ENCODE measurements around the gene AFP. TPM values are rescaled to one million over a fixed set of nuclear protein-coding genes. Genes with fewer than 3 reads are reported as not detected.

AFP gene
- total RNA-seq, 2 experiments from 2014 or later, result not detected

GRCh38 chr4:73456177-73457022 lies 20.4 kb downstream of the AFP start:
- Mint-ChIP-seq H3K36me3 (ENCODE audit: low read depth) (no peaks in the 10 kb centered on the region), H3K27ac (no peak overlapping the region), H3K9me3 (ENCODE audit: insufficient read depth) (no peaks in the 10 kb centered on the region), H3K27me3 (ENCODE audit: low read depth) (no peaks in the 10 kb centered on the region), H3K4me3 (no peak overlapping the region), H3K4me1 (ENCODE audit: low read depth) (no peaks in the 10 kb centered on the region)
- ATAC-seq (no peak), DNase-seq (no peak)
- ChIA-PET CTCF (no interaction called here), POLR2A (no interaction called here)

GRCh38 chr4:73458184-73459047 lies 22.4 kb downstream of the AFP start:
- Mint-ChIP-seq H3K27ac (no peak overlapping the region), H3K36me3 (ENCODE audit: low read depth) (no peaks in the 10 kb centered on the region), H3K4me1 (ENCODE audit: low read depth) (no peaks in the 10 kb centered on the region), H3K4me3 (no peak overlapping the region), H3K9me3 (ENCODE audit: insufficient read depth) (no peaks in the 10 kb centered on the region), H3K27me3 (ENCODE audit: low read depth) (no peaks in the 10 kb centered on the region)
- CTCF ChIA-PET, result interaction anchor here (1.0 kb wide), 1 partner anchor 12 kb away, joined by 4 read pairs; no protein-coding TSS in a partner anchor
- no peak for DNase-seq
- POLR2A ChIA-PET, result no interaction called here
- ATAC-seq, result no peak

- Mint-ChIP-seq H3K27me3 (ENCODE audit: low read depth) (no peaks in the 10 kb centered on the region), H3K9me3 (ENCODE audit: insufficient read depth) (no peaks in the 10 kb centered on the region), H3K36me3 (ENCODE audit: low read depth) (no peaks in the 10 kb centered on the region), H3K4me3 (no peak overlapping the region), H3K4me1 (ENCODE audit: low read depth) (no peaks in the 10 kb centered on the region), H3K27ac (no peak overlapping the region)
- ATAC-seq (no peak), DNase-seq (no peak)
- ChIA-PET POLR2A (no interaction called here), CTCF (interaction anchor here (1.0 kb wide), 1 partner anchor 13 kb away, joined by 4 read pairs; no protein-coding TSS in a partner anchor)
Measured at GRCh38 chr4:73459048-73459421, 23.0 kb downstream of the AFP start.

GRCh38 chr4:73460913-73461522 lies 25.0 kb downstream of the AFP start:
- Mint-ChIP-seq H3K9me3 (ENCODE audit: insufficient read depth) (no peaks in the 10 kb centered on the region), H3K4me1 (ENCODE audit: low read depth) (no peaks in the 10 kb centered on the region), H3K27ac (no peak overlapping the region), H3K36me3 (ENCODE audit: low read depth) (no peaks in the 10 kb centered on the region), H3K4me3 (no peak overlapping the region), H3K27me3 (ENCODE audit: low read depth) (no peaks in the 10 kb centered on the region)
- ChIA-PET CTCF (no interaction called here), POLR2A (no interaction called here)
- no peak for DNase-seq
- no peak for ATAC-seq

GRCh38 chr4:73468170-73468569 lies 32.1 kb downstream of the AFP start:
- no peak for ATAC-seq
- CTCF ChIA-PET, result no interaction called here
- peaks cover 2% of the 10 kb centered on the region for H3K27me3 Mint-ChIP-seq (ENCODE audit: low read depth)

GRCh38 chr4:73470728-73471127 lies 34.7 kb downstream of the AFP start:
- ChIA-PET CTCF (interaction anchor here (1.2 kb wide), 1 partner anchor 25 kb away, joined by 3 read pairs; no protein-coding TSS in a partner anchor), POLR2A (no interaction called here)
- Mint-ChIP-seq H3K4me1 (ENCODE audit: low read depth) (no peaks in the 10 kb centered on the region), H3K27me3 (ENCODE audit: low read depth) (peaks cover 2% of the 10 kb centered on the region), H3K4me3 (no peak overlapping the region), H3K27ac (no peak overlapping the region), H3K9me3 (ENCODE audit: insufficient read depth) (no peaks in the 10 kb centered on the region), H3K36me3 (ENCODE audit: low read depth) (no peaks in the 10 kb centered on the region)
- DNase-seq (no peak), ATAC-seq (no peak)

More at GRCh38 chr4:73468170-73468569, 32.1 kb downstream of the AFP start:
- DNase-seq, result no peak
- no peaks in the 10 kb centered on the region for H3K9me3 Mint-ChIP-seq (ENCODE audit: insufficient read depth)
- H3K27ac Mint-ChIP-seq, result no peak overlapping the region
- no peak overlapping the region for H3K4me3 Mint-ChIP-seq
- POLR2A ChIA-PET, result no interaction called here
- H3K4me1 Mint-ChIP-seq (ENCODE audit: low read depth), result no peaks in the 10 kb centered on the region
- no peaks in the 10 kb centered on the region for H3K36me3 Mint-ChIP-seq (ENCODE audit: low read depth)

- no peaks in the 10 kb centered on the region for H3K27me3 Mint-ChIP-seq (ENCODE audit: low read depth)
- no peak overlapping the region for H3K27ac Mint-ChIP-seq
- H3K4me1 Mint-ChIP-seq (ENCODE audit: low read depth), result no peaks in the 10 kb centered on the region
- ATAC-seq (no peak), DNase-seq (no peak)
- POLR2A ChIA-PET, result no interaction called here
- no peaks in the 10 kb centered on the region for H3K36me3 Mint-ChIP-seq (ENCODE audit: low read depth)
- H3K4me3 Mint-ChIP-seq, result no peak overlapping the region
- H3K9me3 Mint-ChIP-seq (ENCODE audit: insufficient read depth), result no peaks in the 10 kb centered on the region
- CTCF ChIA-PET, result no interaction called here
Measured at GRCh38 chr4:73477176-73477575, 41.2 kb downstream of the AFP start.

- ChIA-PET POLR2A (no interaction called here), CTCF (no interaction called here)
- Mint-ChIP-seq H3K27me3 (ENCODE audit: low read depth) (peaks cover 2% of the 10 kb centered on the region), H3K9me3 (ENCODE audit: insufficient read depth) (no peaks in the 10 kb centered on the region), H3K27ac (no peak overlapping the region), H3K4me3 (no peak overlapping the region), H3K4me1 (ENCODE audit: low read depth) (no peaks in the 10 kb centered on the region), H3K36me3 (ENCODE audit: low read depth) (no peaks in the 10 kb centered on the region)
- ATAC-seq (no peak), DNase-seq (no peak)
Measured at GRCh38 chr4:73479323-73479722, 43.3 kb downstream of the AFP start.

- Mint-ChIP-seq H3K4me1 (ENCODE audit: low read depth) (no peaks in the 10 kb centered on the region), H3K4me3 (no peak within 1 kb of the TSS), H3K27ac (no peak within 1 kb of the TSS), H3K9me3 (ENCODE audit: insufficient read depth) (no peaks in the 10 kb centered on the region), H3K27me3 (ENCODE audit: low read depth) (peaks cover 6% of the 10 kb centered on the region), H3K36me3 (ENCODE audit: low read depth) (no peaks in the 10 kb centered on the region)
- ATAC-seq (no peak), DNase-seq (no peak)
- ChIA-PET POLR2A (no interaction called here), CTCF (no interaction called here)
Measured at GRCh38 chr4:73481358-73481757, 45.3 kb downstream of the AFP start, which contains the start of gene AFM. Gene AFM (plus strand): TSS chr4:73481745. CDS start chr4:73481776, 31 bp downstream.

GRCh38 chr4:73485085-73485484 lies 49.1 kb downstream of the AFP start:
- ATAC-seq, result no peak
- H3K36me3 Mint-ChIP-seq (ENCODE audit: low read depth), result no peaks in the 10 kb centered on the region
- H3K27ac Mint-ChIP-seq, result no peak overlapping the region
- ChIA-PET POLR2A (no interaction called here), CTCF (no interaction called here)
- DNase-seq, result no peak
- H3K27me3 Mint-ChIP-seq (ENCODE audit: low read depth), result peaks cover 6% of the 10 kb centered on the region
- no peaks in the 10 kb centered on the region for H3K4me1 Mint-ChIP-seq (ENCODE audit: low read depth)
- no peak overlapping the region for H3K4me3 Mint-ChIP-seq
- H3K9me3 Mint-ChIP-seq (ENCODE audit: insufficient read depth), result no peaks in the 10 kb centered on the region

GRCh38 chr4:73485596-73485995 lies 49.6 kb downstream of the AFP start:
- ATAC-seq, result no peak
- Mint-ChIP-seq H3K9me3 (ENCODE audit: insufficient read depth) (no peaks in the 10 kb centered on the region), H3K36me3 (ENCODE audit: low read depth) (no peaks in the 10 kb centered on the region), H3K27me3 (ENCODE audit: low read depth) (peaks cover 6% of the 10 kb centered on the region), H3K4me3 (no peak overlapping the region), H3K27ac (no peak overlapping the region), H3K4me1 (ENCODE audit: low read depth) (no peaks in the 10 kb centered on the region)
- DNase-seq, result no peak
- CTCF ChIA-PET, result no interaction called here
- POLR2A ChIA-PET, result no interaction called here

GRCh38 chr4:73486497-73486896 lies 50.5 kb downstream of the AFP start:
- POLR2A ChIA-PET, result no interaction called here
- H3K36me3 Mint-ChIP-seq (ENCODE audit: low read depth), result no peaks in the 10 kb centered on the region
- DNase-seq, result no peak
- no peak for ATAC-seq
- no peaks in the 10 kb centered on the region for H3K4me1 Mint-ChIP-seq (ENCODE audit: low read depth)
- no peak overlapping the region for H3K27ac Mint-ChIP-seq
- CTCF ChIA-PET, result no interaction called here
- no peak overlapping the region for H3K4me3 Mint-ChIP-seq
- peaks cover 6% of the 10 kb centered on the region for H3K27me3 Mint-ChIP-seq (ENCODE audit: low read depth)
- no peaks in the 10 kb centered on the region for H3K9me3 Mint-ChIP-seq (ENCODE audit: insufficient read depth)
